GM12878 (cell line): ENCODE data around the gene TRPT1. TPM values are rescaled to one million over a fixed set of nuclear protein-coding genes. Genes with fewer than 3 reads are reported as not detected.

Experiments used
- ATAC-seq: fragments of 200-7000 bp; cut with Tn5 transposase; 3 replicates; pipeline ENCODE4 v1.9.1; 2020; ENCODE audit warnings: mild to moderate bottlenecking, moderate library complexity
- BruUV-seq: library from RNA; stranded (reverse); fragments of 400-500 nt; replicated peaks from 2 replicates; lab custom pipeline; 2021; lab: Mats Ljungman, UMichigan
- CTCF ChIA-PET: fragments of 300-600 bp; sonication (Branson Sonifier 250); formaldehyde crosslinking; extraction: SDS; loops from one replicate; lab custom pipeline; 2021; ENCODE audit warnings: inconsistent platforms; lab: Yijun Ruan, JAX
- POLR2A ChIA-PET: fragments of 350-600 bp; formaldehyde crosslinking; extraction: SDS; loops from one replicate; lab custom pipeline; 2021; ENCODE audit warnings: inconsistent platforms; lab: Charles Lee
- RAD21 ChIA-PET: fragments of 300-600 bp; sonication (Branson Sonifier 250); formaldehyde crosslinking; loops from one replicate; lab custom pipeline; 2023; ENCODE audit warnings: antibody characterized with exemption; ENCODE audit not compliant: unreplicated experiment; lab: Charles Lee
- SMC1A ChIA-PET: fragments of 300-600 bp; sonication (Branson Sonifier 250); formaldehyde crosslinking; loops from one replicate; lab custom pipeline; 2023; ENCODE audit not compliant: unreplicated experiment, uncharacterized antibody; lab: Charles Lee
- DNase-seq: peaks from one replicate; pipeline ENCODE4 v3.0.0-alpha.2; 2011; ENCODE audit warnings: low read depth, low spot score
- FAIRE-seq: peaks from 3 replicates; lab custom pipeline; 2011; peaks lifted over from hg19 to GRCh38; lab: Jason Lieb, UNC
- H2AFZ ChIP-seq: 2 replicates; pipeline ENCODE4 v1.6.0; 2011; ENCODE audit warnings: low read depth, low read length, control low read depth; ENCODE audit not compliant: control insufficient read depth
- H3K27ac ChIP-seq: 2 replicates; pipeline ENCODE4 v1.5.1; 2011; ENCODE audit warnings: control low read depth; ENCODE audit not compliant: control insufficient read depth, insufficient read depth
- H3K27me3 ChIP-seq, 2 experiments: replicated peaks in 1 of 2; 2 replicates each; pipeline versions ENCODE4 v1.6.0 to v1.6.1; 2011; ENCODE audit warnings: low read length in 1 of 2; ENCODE audit not compliant: control insufficient read depth in 2 of 2, insufficient read depth in 2 of 2
- H3K36me3 ChIP-seq, 2 experiments: 2 replicates each; pipeline ENCODE4 v1.5.1; 2011; ENCODE audit warnings: low read length in 1 of 2; ENCODE audit not compliant: control insufficient read depth in 2 of 2, insufficient read depth in 2 of 2
- H3K4me1 ChIP-seq: 2 replicates; pipeline ENCODE4 v1.6.1; 2011; ENCODE audit warnings: mild to moderate bottlenecking, low read length, moderate library complexity, mixed read lengths; ENCODE audit not compliant: control insufficient read depth, insufficient read depth
- H3K4me2 ChIP-seq: 2 replicates; pipeline ENCODE4 v1.6.0; 2011; ENCODE audit warnings: control low read depth; ENCODE audit not compliant: control insufficient read depth, insufficient read depth
- H3K4me3 ChIP-seq: fragments of 200-600 bp; sonication (generic); 2 replicates; pipeline ENCODE4 v1.5.1; 2016
- H3K79me2 ChIP-seq: 2 replicates; pipeline ENCODE4 v1.6.0; 2011; ENCODE audit warnings: low read length; ENCODE audit not compliant: control insufficient read depth, insufficient read depth
- H3K9ac ChIP-seq: 2 replicates; pipeline ENCODE4 v1.8.0; 2011; ENCODE audit warnings: low read length, control low read depth, mixed read lengths; ENCODE audit not compliant: control insufficient read depth, insufficient read depth
- H3K9me3 ChIP-seq: replicated peaks from 3 replicates; pipeline ENCODE4 v1.5.1; 2011; ENCODE audit warnings: mild to moderate bottlenecking, low read length; ENCODE audit not compliant: control insufficient read depth, insufficient read depth
- H4K20me1 ChIP-seq: 2 replicates; pipeline ENCODE4 v1.6.0; 2011; ENCODE audit not compliant: control insufficient read depth, insufficient read depth
- ASH2L ChIP-seq: fragments of 300-600, 200-600 bp; sonication (generic); IDR thresholded peaks from 2 replicates; pipeline ENCODE4 v1.6.1; 2017; ENCODE audit warnings: low read depth, mild to moderate bottlenecking, borderline replicate concordance
- BHLHE40 ChIP-seq, 2 experiments: fragments of 450-650 bp in 1 of 2; IDR thresholded peaks; 2 replicates each; pipeline ENCODE4 v1.6.1; 2011 to 2017; ENCODE audit warnings: low read depth in 2 of 2, borderline replicate concordance in 1 of 2, improper control_type of control experiment in 1 of 2, low read length in 1 of 2, mild to moderate bottlenecking in 1 of 2
- CREB1 ChIP-seq: IDR thresholded peaks from 2 replicates; pipeline ENCODE4 v1.6.1; 2012; ENCODE audit warnings: low read depth, mild to moderate bottlenecking, inconsistent platforms
- E2F8 ChIP-seq: fragments of 450-650 bp; IDR thresholded peaks from 2 replicates; pipeline ENCODE4 v1.6.1; 2018; ENCODE audit warnings: mild to moderate bottlenecking, low read depth, moderate library complexity; ENCODE audit not compliant: partially characterized antibody
- EGR1 ChIP-seq, 2 experiments: IDR thresholded peaks; 1 replicate in 1 of 2; 2 replicates in 1 of 2; pipeline ENCODE4 v1.6.1; 2011 to 2012; ENCODE audit warnings: low read depth in 2 of 2, low read length in 2 of 2, borderline replicate concordance in 1 of 2, mild to moderate bottlenecking in 1 of 2, moderate library complexity in 1 of 2
- LARP7 ChIP-seq: fragments of 450-650 bp; IDR thresholded peaks from 2 replicates; pipeline ENCODE4 v1.6.1; 2017; ENCODE audit warnings: mild to moderate bottlenecking
- MTA3 ChIP-seq: IDR thresholded peaks from 2 replicates; pipeline ENCODE4 v1.6.1; 2012; ENCODE audit warnings: low read length, inconsistent platforms, borderline replicate concordance
- MYC ChIP-seq: IDR thresholded peaks from 2 replicates; pipeline ENCODE4 v1.6.1; 2011; ENCODE audit warnings: mild to moderate bottlenecking, low read length, moderate library complexity, inconsistent platforms; ENCODE audit not compliant: insufficient read depth, insufficient replicate concordance, insufficient read length, severe bottlenecking
- NFYB ChIP-seq: IDR thresholded peaks from 2 replicates; pipeline ENCODE4 v1.6.1; 2011; ENCODE audit warnings: low read depth, mild to moderate bottlenecking, low read length, improper control_type of control experiment, moderate library complexity; ENCODE audit not compliant: insufficient read depth
- NR2C1 ChIP-seq: fragments of 450-650 bp; IDR thresholded peaks from 2 replicates; pipeline ENCODE4 v1.6.1; 2017; ENCODE audit warnings: antibody characterized with exemption, mild to moderate bottlenecking, moderate library complexity
- RBBP5 ChIP-seq: fragments of 200-600 bp; sonication (generic); conservative IDR thresholded peaks from 2 replicates; pipeline ENCODE4 v1.6.1; 2016
- SRF ChIP-seq, 2 experiments: IDR thresholded peaks; 2 replicates each; pipeline ENCODE4 v1.6.1; 2011; ENCODE audit warnings: low read depth in 2 of 2, low read length in 2 of 2, mild to moderate bottlenecking in 1 of 2, moderate library complexity in 1 of 2
- TBL1XR1 ChIP-seq: IDR thresholded peaks from 2 replicates; pipeline ENCODE4 v1.6.1; 2012; ENCODE audit warnings: low read depth, low read length, improper control_type of control experiment
- USF2 ChIP-seq: IDR thresholded peaks from 2 replicates; pipeline ENCODE4 v1.6.1; 2011; ENCODE audit warnings: low read depth, low read length, improper control_type of control experiment, borderline replicate concordance
- ZBTB11 ChIP-seq: fragments of 450-650 bp; formaldehyde crosslinking; IDR thresholded peaks from 2 replicates; pipeline ENCODE4 v1.5.0; 2022; ENCODE audit warnings: mild to moderate bottlenecking, missing genetic modification characterization
- ZNF24 ChIP-seq: fragments of 450-650 bp; IDR thresholded peaks from 2 replicates; pipeline ENCODE4 v1.6.1; 2017; ENCODE audit warnings: antibody characterized with exemption, mild to moderate bottlenecking
- WGBS: methylation state at CpG from one replicate; pipeline ENCODE4 v1.1.6; 2016; ENCODE audit warnings: low lambda C conversion rate; ENCODE audit not compliant: insufficient replicate concordance, insufficient coverage; ENCODE audit errors: missing lambda C conversion rate; 5-methylcytosine and 5-hydroxymethylcytosine counted together
- in situ Hi-C: fragments of 300-500 bp; cut with MboI; formaldehyde crosslinking; loops from 9 replicates; pipeline ENCODE4 v1.14.3; 2018; ENCODE audit warnings: mixed read lengths
- intact Hi-C: fragments of 100-400 bp; cut with micrococcal nuclease; formaldehyde crosslinking; loops from one replicate; pipeline ENCODE4 v1.14.2; 2022; ENCODE audit not compliant: unreplicated experiment
- polyA plus RNA-seq, 11 experiments: library from polyadenylated mRNA; depleted of rRNA in 4 of 11; unstranded in 6 of 11; stranded (reverse) in 5 of 11; fragments of >200 nt; fragmentation: Nextera tagmentation in 4 of 11; fragmentation: Illumina TruSeq in 1 of 11; extraction: Ambion mirVana in 4 of 11; extraction: Trizol in 1 of 11; gene quantifications; 1 replicate in 1 of 11; 2 replicates in 10 of 11; pipeline versions ENCODE4 v1.2.1 to v1.2.3, GENCODE V29; 2011 to 2016; ENCODE audit warnings: inconsistent platforms in 2 of 11, missing spikeins in 2 of 11, low read depth in 1 of 11
- total RNA-seq, 4 experiments: library from RNA; depleted of rRNA in 3 of 4; stranded (reverse); fragments of >200 nt in 3 of 4; fragmentation: Illumina TruSeq in 1 of 4; extraction: Trizol in 1 of 4; gene quantifications; 2 replicates each; pipeline versions ENCODE4 v1.2.1 to v1.2.3, GENCODE V29; 2013 to 2021

Gene TRPT1
- total and polyA plus RNA-seq, 10 of the 15 experiments (the other 5 are each of a cell fraction or from before 2014, with no cell fraction given): 7.1 to 63.0 (median 31.4) TPM

GRCh38 chr11:64249038-64249437, 23.1 kb upstream of the TRPT1 start:
- no peak overlapping the region for H2AFZ ChIP-seq
- no peaks in the 10 kb centered on the region for H3K27me3 ChIP-seq
- H3K4me2 ChIP-seq: no peak overlapping the region
- no peak for ATAC-seq
- no peak overlapping the region for H3K4me3 ChIP-seq
- peaks cover 0 to 5% of the 10 kb centered on the region in 2 experiments; a peak in 2 of 4 replicates for H3K36me3 ChIP-seq
- no peak for TF ChIP-seq LARP7
- TF ChIP-seq MYC: no peak
- no peak for TF ChIP-seq NR2C1
- no peak for TF ChIP-seq MTA3
- TF ChIP-seq BHLHE40 (IDR thresholded peaks at IDR 0.05; ENCODE audit: borderline replicate concordance in 1 of 2, low read depth in 2 of 2, low read length in 1 of 2): no peak
- TF ChIP-seq E2F8: no peak
- no peak for TF ChIP-seq CREB1
- TF ChIP-seq TBL1XR1: no peak
- no peak for TF ChIP-seq ZBTB11 (CRISPR knock-in tag)
- no peak for TF ChIP-seq EGR1 (IDR thresholded peaks at IDR 0.05; ENCODE audit: borderline replicate concordance in 1 of 2, low read depth in 2 of 2, low read length in 2 of 2)
- TF ChIP-seq SRF (IDR thresholded peaks at IDR 0.05; ENCODE audit: low read depth in 2 of 2, low read length in 2 of 2): no peak
- TF ChIP-seq RBBP5: no peak
- no peak for TF ChIP-seq ZNF24
- TF ChIP-seq NFYB: no peak
- TF ChIP-seq USF2: no peak
- TF ChIP-seq ASH2L: no peak
- ChIA-PET RAD21 (interaction anchor here (1.9 to 8.6 kb wide), 2 partner anchors 43 to 52 kb away, joined by 7 to 104 read pairs; partner anchors contain the start of genes CATSPERZ and FERMT3), CTCF (interaction anchor here (0.8 to 4.8 kb wide), 5 partner anchors 8 to 106 kb away, joined by 3 to 64 read pairs (median 31); partner anchors contain the start of genes CATSPERZ, FERMT3 and FKBP2), POLR2A (interaction anchor here (1.6 to 1.8 kb wide), 2 partner anchors 8 to 10 kb away, joined by 7 to 9 read pairs; partner anchors contain the start of gene FKBP2), SMC1A (no interaction called here)
- DNase-seq: no peak
- in situ Hi-C loops: loop anchor here (25.0 kb wide), 1 partner anchor 1613 kb away; the partner anchor contains the start of genes CFL1, EFEMP2 and MUS81
- WGBS: 67% methylated on average over 4 of the region's 4 CpGs
- FAIRE-seq: no peak
- peaks cover 21% of the 10 kb centered on the region for H3K79me2 ChIP-seq
- intact Hi-C loops: no loop called here
- no peaks in the 10 kb centered on the region for H3K9me3 ChIP-seq
- no peaks in the 10 kb centered on the region for H4K20me1 ChIP-seq
- H3K9ac ChIP-seq: no peak overlapping the region
- peaks cover 10% of the 10 kb centered on the region for H3K4me1 ChIP-seq
- H3K27ac ChIP-seq: no peak overlapping the region
- no TSS peak for BruUV-seq
